AG09309 (cell line): ENCODE measurements around the gene SLX4IP.
A peak's percentile ranks its signal among the peaks of the same experiment; 100 is the strongest.

ENCODE experiments used
- DNase-seq: peaks from one replicate; pipeline ENCODE4 v3.0.0-alpha.2; 2010; ENCODE audit warnings: low read depth
- H3K4me3 ChIP-seq: 2 replicates; pipeline ENCODE4 v1.5.1; 2011; ENCODE audit warnings: mild to moderate bottlenecking, low read depth, low read length, moderate library complexity; ENCODE audit not compliant: control insufficient read depth
- CTCF ChIP-seq: IDR thresholded peaks from 2 replicates; pipeline ENCODE4 v1.5.1; 2011; ENCODE audit warnings: mild to moderate bottlenecking, low read depth, low read length, inconsistent platforms; ENCODE audit not compliant: insufficient read depth, control insufficient read depth; ENCODE audit errors: missing control alignments

Gene SLX4IP

GRCh38 chr20:10537850-10538480 lies 102.9 kb downstream of the SLX4IP start:
- DNase-seq: no peak
- no peak overlapping the region for H3K4me3 ChIP-seq
- no peak for TF ChIP-seq CTCF

- no peak for TF ChIP-seq CTCF
Measured at GRCh38 chr20:10538768-10539167, 103.7 kb downstream of the SLX4IP start.

GRCh38 chr20:10539818-10540553 lies 104.9 kb downstream of the SLX4IP start:
- no peak overlapping the region for H3K4me3 ChIP-seq
- TF ChIP-seq CTCF: no peak
- no peak for DNase-seq

More at GRCh38 chr20:10538768-10539167, 103.7 kb downstream of the SLX4IP start:
- DNase-seq: no peak
- no peak overlapping the region for H3K4me3 ChIP-seq

- DNase-seq: peak; percentile 50
- TF ChIP-seq CTCF: no peak
- no peak overlapping the region for H3K4me3 ChIP-seq
Measured at GRCh38 chr20:10540636-10541493, 105.8 kb downstream of the SLX4IP start.

- TF ChIP-seq CTCF: no peak
- H3K4me3 ChIP-seq: no peak overlapping the region
- DNase-seq: no peak
Measured at GRCh38 chr20:10541668-10542411, 106.7 kb downstream of the SLX4IP start.

GRCh38 chr20:10542442-10542841 lies 107.3 kb downstream of the SLX4IP start:
- no peak overlapping the region for H3K4me3 ChIP-seq
- DNase-seq: no peak
- TF ChIP-seq CTCF: no peak
